Measurements from ENCODE around the gene DNAJA3. TPM values are rescaled to one million over a fixed set of nuclear protein-coding genes. Genes with fewer than 3 reads are reported as not detected.

Gene DNAJA3
- total RNA-seq, 2 donors from 2014 or later: 26.4 to 29.1 TPM

DNA sequence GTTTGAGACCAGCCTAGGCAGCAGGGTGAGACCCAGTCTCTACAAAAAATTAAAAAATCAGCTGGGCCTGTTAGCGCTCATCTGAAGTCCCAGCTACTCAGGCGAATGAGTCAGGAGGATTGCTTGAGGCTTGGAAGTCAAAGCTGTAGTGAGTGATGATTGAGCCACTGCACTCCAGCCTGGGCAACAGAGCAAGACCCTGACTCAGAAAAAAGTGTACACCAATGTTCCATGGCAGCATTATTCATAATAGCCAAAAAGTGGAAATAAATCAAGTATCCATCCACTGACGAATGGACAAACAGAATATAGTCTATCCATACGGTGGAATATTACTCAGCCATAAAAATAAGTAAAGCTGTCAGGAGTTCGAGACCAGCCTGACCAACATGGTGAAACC, 46.2 kb downstream of the DNAJA3 start:
- DNase-seq (no peak), ATAC-seq (no peak)
- Histone ChIP-seq H3K27ac (no peak overlapping the region), H3K36me3 (replicated peaks in 1 of 2; ENCODE audit: insufficient read depth in 1 of 2, low read depth in 2 of 2) (peaks cover 0 to 4% of the 10 kb centered on the region in 2 donors), H3K4me1 (peaks cover 27% of the 10 kb centered on the region), H3K9me3 (no peaks in the 10 kb centered on the region), H3K27me3 (no peaks in the 10 kb centered on the region), H3K4me3 (no peak overlapping the region)
- intact Hi-C loops (cut with DNase I): no loop called here
- TF ChIP-seq POLR2A (IDR thresholded peaks at IDR 0.05) (no peak), CTCF (IDR thresholded peaks at IDR 0.05) (no peak)
- 96 to 98% methylated on average over 5 of the region's 5 CpGs for WGBS, 2 donors

- peak overlapping the region in 1 of 4 donors; percentile 79 for H3K27ac ChIP-seq
- TF ChIP-seq POLR2A (IDR thresholded peaks at IDR 0.05): no peak
- no peak for TF ChIP-seq CTCF (IDR thresholded peaks at IDR 0.05)
- WGBS, 2 donors: 43 to 46% methylated on average over 4 of the region's 4 CpGs
- intact Hi-C loops (cut with DNase I): no loop called here
- ATAC-seq: no peak
- H3K9me3 ChIP-seq: no peaks in the 10 kb centered on the region
- H3K27me3 ChIP-seq: no peaks in the 10 kb centered on the region
- H3K4me1 ChIP-seq: peaks cover 36% of the 10 kb centered on the region
- peaks cover 0 to 3% of the 10 kb centered on the region in 2 donors for H3K36me3 ChIP-seq (replicated peaks in 1 of 2; ENCODE audit: insufficient read depth in 1 of 2, low read depth in 2 of 2)
- no peak overlapping the region for H3K4me3 ChIP-seq
- DNase-seq: no peak
Measured at GRCh38 chr16:4472880-4473279, 47.2 kb downstream of the DNAJA3 start.

GRCh38 chr16:4474192-4474961, 48.7 kb downstream of the DNAJA3 start, which contains the start of gene NMRAL1:
Gene NMRAL1 (minus strand): TSS chr16:4474625. CDS start chr16:4474132, 493 bp downstream.
- Histone ChIP-seq H3K4me3 (peak within 1 kb of the TSS; percentile 54 to 66), H3K9me3 (no peaks in the 10 kb centered on the region), H3K36me3 (replicated peaks in 1 of 2; ENCODE audit: insufficient read depth in 1 of 2, low read depth in 2 of 2) (no peaks in the 10 kb centered on the region), H3K27ac (peak within 1 kb of the TSS; percentile 76 to 83 (median 80)), H3K4me1 (peaks cover 41% of the 10 kb centered on the region), H3K27me3 (no peaks in the 10 kb centered on the region)
- ATAC-seq (peak; percentile 64), DNase-seq (peak; percentile 88 to 92 (median 90))
- 3 to 9% methylated on average over 13 to 59 of the region's 60 CpGs for WGBS, 2 donors
- peak; percentile 20 to 72 (median 71) for TF ChIP-seq POLR2A (IDR thresholded peaks at IDR 0.05)
- TF ChIP-seq CTCF (IDR thresholded peaks at IDR 0.05): peak in 6 of 7 experiments; percentile 4 to 35 (median 12)
- intact Hi-C loops (cut with DNase I): no loop called here

GRCh38 chr16:4475880-4476788, 50.5 kb downstream of the DNAJA3 start, which contains the start of gene HMOX2:
Gene HMOX2 (plus strand): TSS chr16:4476398. CDS start chr16:4505525, 29,127 bp downstream.
- Histone ChIP-seq H3K4me3 (peak within 1 kb of the TSS; percentile 53 to 66), H3K36me3 (replicated peaks in 1 of 2; ENCODE audit: insufficient read depth in 1 of 2, low read depth in 2 of 2) (no peaks in the 10 kb centered on the region), H3K4me1 (peaks cover 41% of the 10 kb centered on the region), H3K9me3 (no peaks in the 10 kb centered on the region), H3K27me3 (no peaks in the 10 kb centered on the region), H3K27ac (peak within 1 kb of the TSS; percentile 85 to 95 (median 89))
- intact Hi-C loops (cut with DNase I): no loop called here
- 22 to 51% methylated on average over 10 to 22 of the region's 70 CpGs for WGBS, 2 donors
- ATAC-seq (peak; percentile 94), DNase-seq (peak; percentile 95 to 97 (median 96))
- TF ChIP-seq CTCF (IDR thresholded peaks at IDR 0.05) (peak in 6 of 7 experiments; percentile 17 to 63 (median 42)), POLR2A (IDR thresholded peaks at IDR 0.05) (peak; percentile 93 to 95 (median 94))

Measured in body of pancreas (tissue), 4 donors.